Endothelial cell of umbilical vein (primary cell): ENCODE measurements around the gene SLC29A3. TPM values are rescaled to one million over a fixed set of nuclear protein-coding genes. Genes with fewer than 3 reads are reported as not detected.

ENCODE experiments used
- BruUV-seq: library from RNA; stranded (reverse); fragments of 400-500 nt; replicated peaks from 2 replicates; lab custom pipeline; 2021; lab: Mats Ljungman, UMichigan
- CTCF ChIA-PET: fragments of 300-600, 350-600 bp; sonication (Branson Sonifier 250); formaldehyde crosslinking; loops from one replicate; lab custom pipeline; 2021; ENCODE audit warnings: antibody characterized with exemption, inconsistent platforms; lab: Charles Lee
- POLR2A ChIA-PET: fragments of 300-600, 350-600 bp; sonication (Branson Sonifier 250); formaldehyde crosslinking; loops from one replicate; lab custom pipeline; 2021; ENCODE audit warnings: antibody characterized with exemption, inconsistent platforms; lab: Charles Lee
- DNase-seq: peaks from one replicate; pipeline ENCODE4 v3.0.0-alpha.2; 2011; ENCODE audit warnings: low read depth, low spot score
- FAIRE-seq: peaks from 2 replicates; lab custom pipeline; 2011; peaks lifted over from hg19 to GRCh38; lab: Jason Lieb, UNC
- H2AFZ ChIP-seq: 2 replicates; pipeline ENCODE4 v1.6.0; 2012; ENCODE audit warnings: low read depth, low read length, control low read depth, inconsistent platforms
- H3K27ac ChIP-seq: 2 replicates; pipeline ENCODE4 v1.5.1; 2011; ENCODE audit warnings: low read depth, mild to moderate bottlenecking, control low read depth, low read length, moderate library complexity; ENCODE audit not compliant: insufficient read depth
- H3K27me3 ChIP-seq, 2 experiments: 2 replicates each; pipeline versions ENCODE4 v1.6.0 to v1.6.1; 2011; ENCODE audit warnings: low read length in 2 of 2, mixed read lengths in 1 of 2; ENCODE audit not compliant: control insufficient read depth in 2 of 2, insufficient read depth in 2 of 2
- H3K36me3 ChIP-seq, 2 experiments: 2 replicates in 1 of 2; 3 replicates in 1 of 2; pipeline ENCODE4 v1.5.1; 2011; ENCODE audit warnings: low read length in 2 of 2, mild to moderate bottlenecking in 1 of 2, moderate library complexity in 1 of 2; ENCODE audit not compliant: control insufficient read depth in 2 of 2, insufficient read depth in 2 of 2; ENCODE audit errors: extremely low read depth in 1 of 2
- H3K4me1 ChIP-seq: 3 replicates; pipeline ENCODE4 v1.5.1; 2011; ENCODE audit warnings: mild to moderate bottlenecking, low read length; ENCODE audit not compliant: control insufficient read depth, insufficient read depth; ENCODE audit errors: extremely low read depth
- H3K4me2 ChIP-seq: 2 replicates; pipeline ENCODE4 v1.6.1; 2011; ENCODE audit warnings: low read length, control low read depth, mixed read lengths; ENCODE audit not compliant: insufficient read depth
- H3K4me3 ChIP-seq, 3 experiments: fragments of 200-600 bp in 1 of 3; sonication (generic), shearing (Covaris generic) in 1 of 3; replicated peaks in 1 of 3; 2 replicates each; pipeline ENCODE4 v1.5.1; 2011 to 2016; ENCODE audit warnings: control low read depth in 3 of 3, low read length in 3 of 3, mild to moderate bottlenecking in 2 of 3, inconsistent platforms in 1 of 3, low read depth in 1 of 3, moderate library complexity in 1 of 3; ENCODE audit not compliant: insufficient read depth in 1 of 3
- H3K79me2 ChIP-seq: 2 replicates; pipeline ENCODE4 v1.6.0; 2012; ENCODE audit warnings: low read length, inconsistent platforms; ENCODE audit not compliant: control insufficient read depth, insufficient read depth
- H3K9ac ChIP-seq: replicated peaks from 2 replicates; pipeline ENCODE3; 2011; ENCODE audit warnings: low read length, control low read depth; ENCODE audit not compliant: insufficient read depth; ENCODE audit errors: extremely low read depth
- H3K9me1 ChIP-seq: replicated peaks from 3 replicates; pipeline ENCODE4 v1.6.0; 2011; ENCODE audit warnings: mild to moderate bottlenecking, low read length; ENCODE audit not compliant: control insufficient read depth, insufficient read depth; ENCODE audit errors: extremely low read depth
- H3K9me3 ChIP-seq: replicated peaks from 2 replicates; pipeline ENCODE4 v1.5.1; 2012; ENCODE audit warnings: low read length, inconsistent platforms; ENCODE audit not compliant: control insufficient read depth, insufficient read depth
- H4K20me1 ChIP-seq: replicated peaks from 2 replicates; pipeline ENCODE3; 2011; ENCODE audit warnings: mild to moderate bottlenecking, low read length; ENCODE audit not compliant: control insufficient read depth, insufficient read depth; ENCODE audit errors: extremely low read depth
- EZH2 ChIP-seq: IDR thresholded peaks from 2 replicates; pipeline ENCODE4 v1.6.1; 2012; ENCODE audit warnings: borderline replicate concordance, low read depth, mild to moderate bottlenecking, moderate library complexity, low read length, inconsistent platforms; ENCODE audit not compliant: severe bottlenecking
- FOS ChIP-seq: IDR thresholded peaks from 2 replicates; pipeline ENCODE4 v1.6.1; 2011; ENCODE audit warnings: mild to moderate bottlenecking, low read length, moderate library complexity, borderline replicate concordance; ENCODE audit not compliant: insufficient read depth
- GATA2 ChIP-seq: IDR thresholded peaks from 2 replicates; pipeline ENCODE4 v1.7.0; 2011; ENCODE audit warnings: low read depth, mild to moderate bottlenecking, moderate library complexity, mixed read lengths, low read length; ENCODE audit not compliant: insufficient read length, insufficient read depth
- JUN ChIP-seq: IDR thresholded peaks from 2 replicates; pipeline ENCODE4 v1.6.1; 2011; ENCODE audit warnings: borderline replicate concordance, low read depth; ENCODE audit not compliant: insufficient read length, insufficient read depth
- MYC ChIP-seq: IDR thresholded peaks from one replicate; pipeline ENCODE4 v1.6.1; 2011; ENCODE audit warnings: mild to moderate bottlenecking, low read depth, low read length
- POLR2A ChIP-seq: IDR thresholded peaks from 2 replicates; pipeline ENCODE4 v1.6.1; 2012; ENCODE audit warnings: low read depth, mild to moderate bottlenecking, control low read depth, low read length
- POLR2AphosphoS5 ChIP-seq: IDR thresholded peaks from 2 replicates; pipeline ENCODE4 v1.6.1; 2012; ENCODE audit warnings: low read depth, mild to moderate bottlenecking, control low read depth, low read length, moderate library complexity; ENCODE audit not compliant: insufficient read depth
- dilution Hi-C: fragments of 300-500 bp; cut with MboI; formaldehyde crosslinking; loops from one replicate; pipeline ENCODE4 v1.15.0; 2019; ENCODE audit warnings: low sequenced_read_pairs; ENCODE audit not compliant: extremely low pct_ligation_motif_present
- intact Hi-C: fragments of 100-400 bp; cut with micrococcal nuclease; formaldehyde crosslinking; loops from one replicate; pipeline ENCODE4 v1.10.0; 2022
- polyA plus RNA-seq, 4 experiments: library from polyadenylated mRNA; depleted of rRNA in 3 of 4; stranded (reverse) in 3 of 4; unstranded in 1 of 4; fragments of >200 nt; gene quantifications; 2 replicates each; pipeline versions ENCODE4 v1.2.1 to v1.2.3, GENCODE V29; 2011 to 2012; ENCODE audit warnings: missing spikeins in 1 of 4
- total RNA-seq: library from RNA; stranded (reverse); gene quantifications from 2 replicates; pipeline ENCODE4 v1.2.3, GENCODE V29; 2021
- TF ChIP-seq, protein P1 (sequence below): IDR thresholded peaks from 2 replicates; pipeline ENCODE4 v1.6.1; 2011; ENCODE audit not compliant: insufficient read depth, insufficient read length
- TF ChIP-seq, protein P2 (sequence below), 2 donors: IDR thresholded peaks; 1 replicate in 1 of 2; 2 replicates in 1 of 2; pipeline ENCODE4 v1.5.1; 2011; ENCODE audit warnings: low read length in 2 of 2, mild to moderate bottlenecking in 2 of 2, moderate library complexity in 2 of 2, control low read depth in 1 of 2, inconsistent platforms in 1 of 2, low read depth in 1 of 2; ENCODE audit not compliant: insufficient read depth in 1 of 2; ENCODE audit errors: extremely low read depth in 1 of 2

The SLC29A3 gene
- total and polyA plus RNA-seq, 2 donors (not counting 3 experiments of a cell fraction or from before 2014, with no cell fraction given): 5.0 to 9.1 TPM

DNA sequence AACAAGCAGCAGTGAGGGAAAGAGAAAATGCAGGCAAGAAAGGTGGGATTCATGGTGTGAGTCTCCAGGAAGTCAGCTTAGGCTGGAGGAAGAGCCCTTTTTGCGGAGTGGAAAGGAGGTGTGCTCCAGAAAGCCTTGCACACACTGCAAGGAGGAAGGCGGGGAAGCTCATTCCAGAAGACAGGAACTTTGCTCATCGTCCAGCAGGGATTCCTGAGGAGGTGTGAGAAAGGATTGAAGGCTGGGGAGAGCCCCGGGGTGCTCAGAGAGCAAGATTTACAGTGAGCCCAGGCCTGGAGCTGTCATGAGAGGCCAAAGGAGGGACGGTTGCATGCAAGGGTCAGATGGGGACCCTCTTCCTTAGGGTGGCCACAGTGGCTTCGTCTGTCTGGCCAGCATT is 17.6 kb downstream of the SLC29A3 start:
- Histone ChIP-seq H3K4me3 (no peak overlapping the region), H3K79me2 (no peaks in the 10 kb centered on the region), H2AFZ (no peak overlapping the region), H3K9me3 (no peaks in the 10 kb centered on the region), H3K4me1 (no peaks in the 10 kb centered on the region), H3K36me3 (no peaks in the 10 kb centered on the region), H3K27me3 (no peaks in the 10 kb centered on the region), H3K27ac (no peak overlapping the region), H3K9ac (no peak overlapping the region), H3K4me2 (no peak overlapping the region), H4K20me1 (no peaks in the 10 kb centered on the region), H3K9me1 (no peaks in the 10 kb centered on the region)
- POLR2A ChIA-PET: no interaction called here
- intact Hi-C loops: no loop called here
- TF ChIP-seq JUN (no peak), GATA2 (no peak), MYC (no peak), POLR2AphosphoS5 (no peak), FOS (no peak), EZH2 (no peak), POLR2A (no peak)
- TF ChIP-seq, protein P1, sequence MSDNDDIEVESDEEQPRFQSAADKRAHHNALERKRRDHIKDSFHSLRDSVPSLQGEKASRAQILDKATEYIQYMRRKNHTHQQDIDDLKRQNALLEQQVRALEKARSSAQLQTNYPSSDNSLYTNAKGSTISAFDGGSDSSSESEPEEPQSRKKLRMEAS: no peak
- TF ChIP-seq, protein P2, sequence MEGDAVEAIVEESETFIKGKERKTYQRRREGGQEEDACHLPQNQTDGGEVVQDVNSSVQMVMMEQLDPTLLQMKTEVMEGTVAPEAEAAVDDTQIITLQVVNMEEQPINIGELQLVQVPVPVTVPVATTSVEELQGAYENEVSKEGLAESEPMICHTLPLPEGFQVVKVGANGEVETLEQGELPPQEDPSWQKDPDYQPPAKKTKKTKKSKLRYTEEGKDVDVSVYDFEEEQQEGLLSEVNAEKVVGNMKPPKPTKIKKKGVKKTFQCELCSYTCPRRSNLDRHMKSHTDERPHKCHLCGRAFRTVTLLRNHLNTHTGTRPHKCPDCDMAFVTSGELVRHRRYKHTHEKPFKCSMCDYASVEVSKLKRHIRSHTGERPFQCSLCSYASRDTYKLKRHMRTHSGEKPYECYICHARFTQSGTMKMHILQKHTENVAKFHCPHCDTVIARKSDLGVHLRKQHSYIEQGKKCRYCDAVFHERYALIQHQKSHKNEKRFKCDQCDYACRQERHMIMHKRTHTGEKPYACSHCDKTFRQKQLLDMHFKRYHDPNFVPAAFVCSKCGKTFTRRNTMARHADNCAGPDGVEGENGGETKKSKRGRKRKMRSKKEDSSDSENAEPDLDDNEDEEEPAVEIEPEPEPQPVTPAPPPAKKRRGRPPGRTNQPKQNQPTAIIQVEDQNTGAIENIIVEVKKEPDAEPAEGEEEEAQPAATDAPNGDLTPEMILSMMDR (IDR thresholded peaks at IDR 0.05; ENCODE audit: extremely low read depth in 1 of 2, insufficient read depth in 1 of 2, low read depth in 1 of 2, low read length in 2 of 2): no peak
- dilution Hi-C loops: no loop called here
- FAIRE-seq (no peak), DNase-seq (no peak)
- no TSS peak for BruUV-seq
- CTCF ChIA-PET: no interaction called here
